NCI-H1436 treated with DMSO at 0.1 percent for 48 hours (cell line): Measurements from ENCODE around the gene MRPL2.

ENCODE experiments used
- DNase-seq: peaks from one replicate; lab custom pipeline; 2025; lab: John Stamatoyannopoulos, UW

The MRPL2 gene

DNA sequence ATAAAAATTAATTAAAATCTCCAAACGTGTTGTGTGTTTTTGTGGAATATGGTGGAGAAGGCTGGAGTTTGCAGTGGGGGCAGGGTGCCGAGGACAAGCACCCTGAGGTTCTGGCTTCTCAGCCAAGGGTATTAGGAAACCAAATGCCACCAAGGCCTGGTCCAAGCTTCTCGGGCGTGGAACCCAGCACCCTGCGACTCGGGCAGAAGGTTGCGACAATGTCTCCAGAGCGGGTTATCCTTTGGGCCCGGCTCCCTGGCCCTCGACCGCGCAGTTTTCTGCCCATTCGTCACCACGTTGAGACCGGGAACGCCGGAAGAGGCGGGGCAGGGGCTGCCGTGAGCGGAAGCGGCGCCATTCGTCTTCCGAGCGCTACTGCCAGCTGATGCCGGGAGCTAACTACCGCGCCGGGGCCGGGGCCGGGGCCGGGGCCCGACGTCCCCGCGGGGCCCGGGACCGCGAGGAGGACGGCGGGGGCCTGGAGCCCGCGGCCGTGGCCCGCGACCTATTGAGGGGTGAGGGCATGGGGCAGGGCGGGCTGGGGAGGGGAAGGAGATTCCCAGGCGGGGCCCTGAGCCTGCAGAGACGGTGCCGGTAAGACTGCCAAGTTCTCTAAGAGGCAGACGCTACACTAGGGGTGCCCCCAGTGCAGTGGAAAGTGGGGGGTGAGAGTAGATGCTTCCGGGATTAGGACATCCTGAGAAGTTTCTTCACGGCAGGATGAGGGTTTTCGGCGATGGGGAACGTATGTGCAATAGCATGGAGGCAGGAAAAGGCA lies 37.8 kb downstream of the MRPL2 start, which contains the start of gene RRP36:
Gene RRP36, plus strand, starts transcription at position 354 of the 778 bp plus-strand sequence. Its CDS starts 32 bp downstream, at position 386.
- no peak for DNase-seq

DNA sequence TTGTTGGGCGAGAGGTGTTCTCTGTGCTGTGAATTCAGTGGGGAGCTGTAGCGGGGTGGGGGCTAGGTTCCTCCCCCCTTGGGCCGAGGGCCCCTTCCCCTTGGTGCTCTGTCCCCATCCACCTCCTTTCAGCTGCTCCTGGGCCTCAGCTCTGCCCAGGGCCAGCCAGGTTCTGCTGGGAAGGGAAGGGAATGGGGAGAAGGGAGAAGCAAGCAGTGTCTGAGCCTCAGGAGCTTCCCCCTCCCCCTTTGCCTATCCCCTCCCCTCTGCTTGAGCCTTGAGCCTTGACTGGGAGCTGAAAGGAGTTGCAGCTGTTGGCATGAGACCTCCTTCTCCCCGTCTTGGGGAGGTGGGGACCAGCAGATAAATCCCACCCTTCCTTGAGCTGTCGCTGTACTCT lies 38.4 kb downstream of the MRPL2 start:
- no peak for DNase-seq

DNA sequence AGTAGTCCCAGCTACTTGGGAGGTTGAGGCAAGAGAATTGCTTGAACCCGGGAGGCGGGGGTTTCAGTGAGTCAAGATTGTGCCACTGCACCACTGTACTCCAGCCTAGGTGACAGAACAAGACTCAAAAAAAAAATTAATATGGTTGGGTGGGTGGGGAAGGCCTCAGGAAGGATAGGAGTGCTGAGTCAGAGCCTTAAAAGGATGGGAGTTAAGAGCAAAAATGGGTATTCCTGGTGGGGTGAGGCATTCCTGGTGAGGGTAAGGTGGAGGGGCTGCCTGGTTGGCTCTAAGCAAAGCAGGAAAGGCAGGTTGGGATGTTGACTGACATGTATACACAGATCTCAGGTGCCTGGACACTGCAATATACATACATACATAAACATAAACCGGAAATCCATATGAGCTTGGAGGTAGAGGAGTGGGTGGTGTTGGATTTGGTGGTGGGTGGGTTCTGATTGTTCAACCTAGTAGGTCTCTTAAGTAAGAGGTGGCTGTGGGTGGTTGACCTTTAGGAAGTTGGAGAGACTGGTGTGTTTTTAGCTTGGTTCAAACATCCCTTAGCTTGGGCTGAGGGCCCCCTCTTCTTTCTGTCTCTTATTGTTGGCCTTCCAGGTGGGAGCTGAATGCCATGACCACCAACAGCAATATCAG lies 39.1 kb downstream of the MRPL2 start:
- DNase-seq, result no peak

DNA sequence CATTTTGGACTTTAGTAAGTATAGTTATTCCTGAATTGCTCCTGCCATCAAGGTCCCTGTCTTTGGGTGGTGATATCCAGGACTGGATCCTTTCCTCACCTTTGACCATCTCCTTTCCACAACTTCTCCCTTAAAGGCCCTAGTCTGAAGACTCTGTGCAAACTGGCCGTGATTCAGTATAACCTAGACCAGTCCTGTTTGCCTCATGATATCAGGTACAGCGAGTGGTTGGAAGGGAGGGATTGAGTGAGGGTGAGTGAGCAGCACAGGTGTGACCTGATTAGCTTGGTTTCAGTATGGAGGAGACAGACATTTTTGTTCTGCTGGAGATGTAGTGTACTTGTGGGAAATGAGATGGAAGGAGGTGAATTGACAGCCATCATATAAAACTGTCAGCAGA lies 40.1 kb downstream of the MRPL2 start:
- no peak for DNase-seq

DNA sequence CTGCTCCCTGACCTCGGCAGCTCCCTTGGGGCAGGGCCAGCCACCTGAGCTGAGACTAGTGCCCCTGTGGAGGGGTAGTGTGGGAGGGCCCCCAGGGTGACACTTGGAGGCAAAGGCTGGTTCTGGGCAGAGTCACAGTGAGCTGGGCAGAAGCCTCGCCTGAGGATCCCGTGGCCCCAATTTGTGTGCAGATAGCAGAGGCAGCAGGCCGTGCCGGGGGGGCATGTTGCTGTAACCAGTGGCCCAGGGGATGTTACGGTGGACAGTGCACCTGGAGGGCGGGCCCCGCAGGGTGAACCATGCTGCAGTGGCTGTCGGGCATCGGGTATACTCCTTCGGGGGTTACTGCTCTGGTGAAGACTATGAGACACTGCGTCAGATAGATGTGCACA lies 42.3 kb downstream of the MRPL2 start:
- no peak for DNase-seq

DNA sequence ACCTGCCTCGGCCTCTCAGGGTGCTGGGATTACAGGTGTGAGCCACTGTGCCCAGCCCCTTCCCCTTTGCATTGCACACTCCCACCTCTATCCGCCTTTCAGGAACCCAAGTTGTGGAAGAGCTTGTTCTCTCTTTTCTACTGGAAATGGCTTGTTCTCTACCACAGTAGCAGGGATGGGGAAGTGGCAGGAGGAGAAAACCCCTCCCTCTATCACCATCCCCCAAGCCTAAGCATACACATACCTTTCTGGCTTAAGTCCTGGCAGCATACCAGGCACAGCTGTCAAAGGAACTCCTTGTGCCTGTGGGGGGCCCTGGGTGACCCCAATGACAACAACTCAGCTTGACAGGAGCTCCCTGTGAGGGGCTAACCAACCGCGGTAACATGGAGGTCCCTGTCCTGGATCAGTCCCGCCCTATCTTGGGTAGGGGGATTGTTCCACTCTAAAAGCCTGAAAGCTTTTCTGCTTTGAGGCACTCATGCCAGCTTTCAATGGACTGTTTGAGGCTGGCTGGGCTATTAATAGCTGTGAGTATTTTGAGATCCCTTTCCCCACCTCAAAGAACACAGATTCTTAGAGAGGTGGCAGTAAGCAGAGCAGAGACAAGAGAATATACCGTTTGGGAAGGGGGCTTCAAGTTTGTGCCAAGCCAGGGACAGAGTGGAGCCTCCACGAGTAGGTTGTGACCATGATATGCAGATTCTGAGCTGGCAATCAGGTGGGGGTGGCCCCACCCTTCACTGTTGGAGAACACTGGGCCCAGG lies 42.9 kb downstream of the MRPL2 start:
- DNase-seq, result no peak

DNA sequence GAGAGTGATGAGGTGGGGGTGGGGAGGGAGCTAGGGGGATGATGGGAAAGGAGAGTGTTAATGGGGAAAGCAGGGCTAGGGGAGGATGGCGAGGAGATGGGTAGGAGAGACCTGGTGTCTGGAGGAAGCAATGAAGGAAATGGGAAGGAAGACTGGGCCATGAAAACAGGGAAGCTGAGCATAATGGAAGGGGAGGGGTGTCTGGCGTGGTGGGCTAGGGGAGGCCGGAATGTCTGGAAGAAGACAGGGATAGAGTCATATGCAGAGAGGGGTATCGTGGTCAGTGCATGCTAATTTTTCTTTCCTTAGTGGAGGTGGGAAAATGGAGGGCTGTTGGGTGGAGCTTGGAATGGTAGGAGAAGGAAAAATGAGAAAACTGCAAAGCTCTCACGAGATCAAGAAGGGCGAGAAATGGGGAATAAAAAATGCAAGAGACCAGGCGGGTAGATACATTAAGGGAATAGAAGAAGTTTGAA lies 44.8 kb downstream of the MRPL2 start:
- no peak for DNase-seq

DNA sequence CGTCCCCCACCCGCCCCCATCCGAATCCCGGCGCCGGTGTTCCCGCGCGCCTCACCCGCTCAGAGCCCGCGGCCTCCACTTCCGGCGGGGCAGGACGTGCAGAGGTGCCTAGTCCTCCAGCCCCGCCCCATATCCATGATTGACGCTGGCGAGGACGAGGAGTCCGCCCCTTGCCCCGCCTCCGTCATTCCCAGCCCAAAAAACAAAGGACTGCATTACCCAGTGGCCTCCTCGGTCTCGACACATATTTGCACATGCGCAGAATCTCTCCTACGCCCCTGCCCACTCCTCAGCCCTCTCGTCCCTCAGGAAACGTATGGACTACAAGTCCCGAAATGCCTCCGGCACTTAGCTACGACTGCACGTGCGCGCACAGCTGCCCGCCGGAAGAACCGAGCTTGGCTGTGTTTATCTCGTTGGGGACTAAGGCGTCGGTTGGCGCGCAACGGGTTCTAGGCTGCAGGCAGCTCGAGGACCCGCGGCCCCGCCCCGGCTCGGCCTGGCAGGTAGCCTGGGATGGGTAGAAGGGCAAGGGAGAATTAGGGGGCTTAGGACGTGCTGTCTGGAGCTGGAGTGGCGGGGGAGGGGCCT lies 45.3 kb downstream of the MRPL2 start, which contains the start of the genes KLHDC3 and MEA1:
Gene KLHDC3, plus strand, starts transcription at position 407 of the 591 bp plus-strand sequence. CDS start 2,944 bp downstream, outside the sequence.
Gene MEA1, minus strand, starts transcription at position 104 of the 591 bp plus-strand sequence. CDS start 133 bp downstream, outside the sequence.
- DNase-seq, result peak; percentile 99

DNA sequence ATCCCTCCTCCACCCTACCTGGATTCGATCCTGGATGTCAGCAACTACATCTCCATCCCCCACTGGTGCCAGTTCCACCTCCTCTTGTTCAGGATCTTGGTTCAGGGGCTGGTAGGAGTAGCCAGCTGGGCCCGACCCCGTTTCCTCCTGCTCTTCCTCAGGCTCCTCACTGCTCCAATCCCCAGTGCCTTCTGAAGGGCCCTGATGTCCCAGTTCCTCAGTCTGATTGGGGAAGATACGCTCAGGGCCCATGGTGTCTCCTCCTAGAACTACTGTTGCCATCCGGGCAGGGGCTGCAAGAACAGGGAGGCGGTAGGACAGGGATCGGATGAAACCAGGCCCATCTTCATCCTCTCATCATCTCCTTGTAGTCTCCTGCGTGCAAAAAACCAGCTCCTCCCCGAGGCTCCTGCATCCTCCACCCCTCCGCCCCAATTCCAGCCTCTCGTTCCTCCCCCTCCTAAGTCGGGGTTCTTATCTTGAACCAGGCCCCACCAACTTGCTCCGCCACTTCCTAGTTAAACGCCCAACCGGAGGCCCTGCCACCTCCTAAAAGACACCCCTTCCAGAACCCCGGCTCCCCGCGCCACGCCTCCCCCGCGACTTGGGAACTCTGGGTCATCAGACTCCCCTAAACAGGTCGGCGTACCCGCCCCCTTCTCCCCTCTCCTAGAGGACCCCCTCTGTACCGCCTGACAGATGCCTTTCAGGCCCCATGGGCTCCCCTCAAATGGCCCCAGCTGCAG lies 46.0 kb downstream of the MRPL2 start:
- DNase-seq, result no peak

DNA sequence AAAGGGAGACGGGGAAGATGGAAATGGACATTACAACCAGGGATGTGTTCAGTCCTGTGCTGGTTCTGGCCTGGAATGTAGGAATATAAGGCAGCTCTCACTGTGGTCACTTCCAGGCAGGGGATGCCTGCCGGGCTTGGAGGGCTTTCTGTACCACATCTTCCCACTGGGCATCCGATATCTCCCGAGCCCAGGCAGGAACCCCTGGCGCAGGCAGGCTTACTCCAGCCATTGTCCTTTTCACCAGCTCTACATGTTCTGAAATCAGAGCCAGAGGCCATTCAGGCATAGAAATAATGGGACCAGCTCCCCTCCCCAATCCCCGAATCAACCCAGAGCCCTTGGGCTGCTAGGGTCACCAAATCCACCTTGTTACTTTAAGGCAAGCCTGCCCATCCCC lies 46.9 kb downstream of the MRPL2 start:
- no peak for DNase-seq

DNA sequence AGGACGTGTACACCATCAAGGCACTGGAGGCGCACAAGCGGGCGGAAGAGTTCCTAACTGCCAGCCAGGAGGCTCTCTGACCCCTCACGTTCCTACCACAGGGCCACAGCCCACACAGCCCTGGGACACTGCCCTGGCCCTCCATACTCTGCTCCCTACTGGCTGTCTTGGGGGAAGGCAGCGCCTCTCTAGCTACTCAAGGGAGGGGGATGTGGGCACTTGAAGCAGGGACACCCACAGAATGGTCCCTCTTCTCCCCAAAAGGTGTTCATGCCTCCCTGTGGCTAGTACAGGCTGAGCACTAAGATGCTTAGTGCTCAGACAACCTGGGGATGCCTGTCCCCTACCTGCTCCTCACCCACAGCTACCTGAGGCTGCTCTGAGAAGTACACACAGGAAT lies 48.0 kb downstream of the MRPL2 start:
- DNase-seq, result no peak

DNA sequence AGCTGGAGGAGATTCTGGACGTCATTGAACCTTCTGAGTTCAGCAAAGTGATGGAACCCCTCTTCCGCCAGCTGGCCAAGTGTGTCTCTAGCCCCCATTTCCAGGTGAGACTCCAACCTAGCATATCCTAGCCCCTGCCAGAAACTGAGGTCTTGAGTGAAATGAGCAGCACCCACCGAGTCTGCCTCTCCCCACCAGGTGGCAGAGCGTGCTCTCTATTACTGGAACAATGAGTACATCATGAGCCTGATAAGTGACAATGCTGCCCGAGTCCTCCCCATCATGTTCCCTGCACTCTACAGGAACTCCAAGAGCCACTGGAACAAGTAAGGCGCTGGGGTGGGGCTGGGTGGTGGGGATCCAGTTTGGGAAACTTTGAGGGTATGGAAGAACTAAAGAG lies 50.1 kb downstream of the MRPL2 start:
- DNase-seq, result no peak

DNA sequence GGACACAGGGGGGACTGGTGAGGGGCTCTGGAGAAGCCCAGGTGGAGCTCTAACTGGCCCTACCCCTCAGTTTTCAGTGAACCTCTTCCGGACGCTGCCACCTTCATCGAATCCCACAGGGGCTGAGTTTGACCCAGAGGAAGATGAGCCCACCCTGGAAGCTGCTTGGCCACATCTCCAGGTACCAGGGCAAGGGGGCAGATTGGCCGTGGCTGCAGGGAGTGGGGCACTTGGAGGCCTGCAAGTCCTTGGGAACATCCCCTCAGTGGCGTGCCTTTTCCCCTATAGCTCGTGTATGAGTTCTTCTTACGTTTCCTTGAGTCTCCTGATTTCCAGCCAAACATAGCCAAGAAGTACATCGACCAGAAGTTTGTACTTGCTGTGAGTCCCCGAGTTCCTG lies 52.1 kb downstream of the MRPL2 start:
- DNase-seq, result no peak

DNA sequence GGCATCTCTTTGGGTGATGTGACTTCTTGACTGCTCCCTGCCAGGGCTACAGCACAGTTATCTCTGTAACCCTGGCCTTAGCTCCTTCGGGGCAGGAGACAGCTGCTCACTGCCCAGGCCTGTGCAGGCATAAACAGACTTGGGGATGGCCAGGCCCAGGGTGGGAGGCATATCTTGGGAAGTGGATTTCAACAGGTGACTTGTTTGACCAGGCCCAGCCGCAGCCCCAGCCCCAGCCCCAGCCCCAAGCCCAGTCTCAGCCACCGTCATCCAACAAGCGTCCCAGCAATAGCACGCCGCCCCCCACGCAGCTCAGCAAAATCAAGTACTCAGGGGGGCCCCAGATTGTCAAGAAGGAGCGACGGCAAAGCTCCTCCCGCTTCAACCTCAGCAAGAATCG lies 53.0 kb downstream of the MRPL2 start:
- no peak for DNase-seq

DNA sequence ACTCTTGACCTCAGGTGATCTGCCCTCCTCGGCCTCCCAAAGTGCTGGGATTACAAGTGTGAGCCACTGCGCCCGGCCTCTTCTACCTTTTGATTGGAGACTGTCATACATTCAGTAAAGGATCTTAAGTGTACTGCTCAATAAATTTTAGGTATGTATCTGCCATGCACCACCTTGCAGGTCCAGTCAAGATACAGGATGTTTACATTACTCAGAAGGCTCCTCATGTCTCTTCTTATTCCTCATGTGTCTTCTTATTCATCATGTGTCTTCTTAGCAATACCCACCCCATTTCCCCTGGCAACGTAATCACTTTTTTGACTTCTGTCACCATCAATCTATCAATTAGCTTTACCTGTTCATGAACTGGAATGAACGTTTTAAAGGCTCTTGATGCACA lies 53.4 kb downstream of the MRPL2 start:
- no peak for DNase-seq
